ENCODE measurements around the gene NMT1. TPM values are rescaled to one million over a fixed set of nuclear protein-coding genes. Genes with fewer than 3 reads are reported as not detected.
A peak's percentile ranks its signal among the peaks of the same experiment; 100 is the strongest.

The NMT1 gene
- total and polyA plus RNA-seq, 4 donors, result 27.0 to 83.7 (median 42.6) TPM

DNA sequence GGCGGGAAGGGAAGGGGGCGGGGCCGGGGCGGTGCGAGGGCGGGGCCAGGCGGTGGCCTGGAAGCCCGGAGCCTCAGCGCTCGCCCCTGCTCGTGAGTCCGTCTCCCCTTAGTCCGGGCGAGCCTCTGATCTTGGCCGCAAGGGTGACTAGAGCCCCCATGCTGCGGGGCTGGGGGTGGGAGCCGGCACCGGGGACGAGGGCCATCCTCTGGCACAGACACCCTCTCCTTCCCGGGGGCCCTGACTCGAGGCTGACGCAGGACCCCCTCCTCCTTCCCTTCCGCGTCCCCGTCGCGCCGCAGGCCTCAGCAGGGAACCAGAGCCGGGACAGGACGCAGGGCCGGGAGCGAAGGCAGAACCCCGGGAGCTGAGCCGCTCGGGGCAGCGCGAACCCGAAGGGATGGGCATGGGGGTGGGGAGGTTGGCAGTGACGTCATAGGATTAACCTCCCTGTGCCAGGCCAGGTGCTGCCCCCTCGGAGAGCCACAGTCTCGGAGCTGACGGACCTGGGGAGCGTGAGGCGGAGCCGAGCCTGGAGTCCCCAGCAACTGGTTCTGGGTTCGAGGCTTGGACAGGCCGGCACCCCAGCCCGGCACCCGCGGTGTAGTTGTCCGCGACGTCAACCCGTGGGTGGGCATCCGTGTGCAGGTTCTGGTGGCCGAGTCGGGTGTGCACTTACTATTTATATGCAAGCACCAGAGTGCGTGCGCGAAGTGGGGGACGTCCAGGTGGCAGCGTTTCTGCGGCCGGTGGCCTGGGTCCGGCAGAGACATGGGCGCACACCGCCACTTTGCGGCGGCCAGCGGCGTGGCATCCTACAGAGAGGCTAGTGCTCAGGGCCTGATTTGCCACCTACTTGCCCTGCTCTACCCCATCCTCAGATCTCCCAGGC, 71.7 kb downstream of the NMT1 start (continued):
- no peak for TF ChIP-seq TAF1 (conservative IDR thresholded peaks at IDR 0.05)
- TF ChIP-seq, protein P1, sequence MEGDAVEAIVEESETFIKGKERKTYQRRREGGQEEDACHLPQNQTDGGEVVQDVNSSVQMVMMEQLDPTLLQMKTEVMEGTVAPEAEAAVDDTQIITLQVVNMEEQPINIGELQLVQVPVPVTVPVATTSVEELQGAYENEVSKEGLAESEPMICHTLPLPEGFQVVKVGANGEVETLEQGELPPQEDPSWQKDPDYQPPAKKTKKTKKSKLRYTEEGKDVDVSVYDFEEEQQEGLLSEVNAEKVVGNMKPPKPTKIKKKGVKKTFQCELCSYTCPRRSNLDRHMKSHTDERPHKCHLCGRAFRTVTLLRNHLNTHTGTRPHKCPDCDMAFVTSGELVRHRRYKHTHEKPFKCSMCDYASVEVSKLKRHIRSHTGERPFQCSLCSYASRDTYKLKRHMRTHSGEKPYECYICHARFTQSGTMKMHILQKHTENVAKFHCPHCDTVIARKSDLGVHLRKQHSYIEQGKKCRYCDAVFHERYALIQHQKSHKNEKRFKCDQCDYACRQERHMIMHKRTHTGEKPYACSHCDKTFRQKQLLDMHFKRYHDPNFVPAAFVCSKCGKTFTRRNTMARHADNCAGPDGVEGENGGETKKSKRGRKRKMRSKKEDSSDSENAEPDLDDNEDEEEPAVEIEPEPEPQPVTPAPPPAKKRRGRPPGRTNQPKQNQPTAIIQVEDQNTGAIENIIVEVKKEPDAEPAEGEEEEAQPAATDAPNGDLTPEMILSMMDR (IDR thresholded peaks at IDR 0.05; ENCODE audit: low read depth, low read length, missing input control), result peak; percentile 88
- TF ChIP-seq FOXA1 (IDR thresholded peaks at IDR 0.05), result no peak

DNA sequence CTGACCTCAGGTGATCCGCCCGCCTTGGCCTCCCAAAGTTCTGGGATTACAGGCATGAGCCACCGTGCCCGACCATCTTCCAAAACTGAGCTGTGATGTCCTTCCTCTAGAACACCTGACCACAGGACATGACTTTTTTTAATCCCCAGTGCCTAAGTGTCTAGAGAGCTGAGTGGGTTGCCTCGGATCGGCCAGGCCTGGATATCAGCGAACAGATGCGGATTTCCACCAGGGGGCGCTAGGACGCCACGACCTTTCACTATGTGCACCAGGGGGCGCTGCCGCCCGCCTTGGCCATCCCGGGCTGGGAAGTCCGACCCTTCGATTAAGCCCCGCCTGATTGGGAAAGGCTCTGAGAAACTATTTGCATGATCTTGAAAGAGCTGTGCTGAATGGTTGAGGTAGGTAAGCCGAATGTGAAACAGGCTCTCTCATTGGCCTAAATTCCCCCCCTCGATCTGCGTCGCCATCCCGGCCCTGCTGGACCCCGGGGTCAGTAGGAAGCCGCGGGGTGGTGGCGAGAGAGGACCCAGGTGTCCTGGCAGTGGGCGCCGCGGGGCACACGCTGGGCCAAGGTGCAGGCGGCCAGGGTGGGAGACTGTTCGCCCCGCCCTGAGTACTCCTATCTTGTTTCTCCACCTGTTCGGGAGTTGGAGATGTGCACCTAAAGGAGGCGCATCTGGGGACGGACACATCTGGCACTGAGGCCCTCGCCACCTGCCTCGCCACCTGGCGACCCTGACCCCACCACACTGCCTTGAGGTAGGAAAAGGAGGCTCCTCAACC, 74.3 kb downstream of the NMT1 start, which contains the start of gene ACBD4:
Gene ACBD4, plus strand, starts transcription at position 496 of the 786 bp plus-strand sequence. CDS start 458 bp downstream, outside the sequence.
- peaks cover 3 to 7% (median 4%) of the 10 kb centered on the region in 4 donors for H3K36me3 ChIP-seq (ENCODE audit: control insufficient read depth in 4 of 4, insufficient read depth in 3 of 4, low read depth in 1 of 4, low read length in 3 of 4)
- peaks cover 2 to 57% (median 37%) of the 10 kb centered on the region in 4 donors for H3K4me1 ChIP-seq (ENCODE audit: control insufficient read depth in 4 of 4, insufficient read depth in 4 of 4, low read length in 3 of 4)
- H3K9me3 ChIP-seq (ENCODE audit: control insufficient read depth in 4 of 4, low read length in 3 of 4), result no peaks in the 10 kb centered on the region
- no peaks in the 10 kb centered on the region for H3K27me3 ChIP-seq (ENCODE audit: control insufficient read depth in 4 of 4, insufficient read depth in 4 of 4, low read length in 3 of 4)
- peak within 1 kb of the TSS; percentile 63 to 80 for H3K9ac ChIP-seq (ENCODE audit: low read depth in 1 of 2, low read length in 2 of 2)
- peak within 1 kb of the TSS; percentile 90 to 91 for H3K27ac ChIP-seq (ENCODE audit: low read depth in 1 of 2, low read length in 2 of 2)
- TF ChIP-seq JUND (IDR thresholded peaks at IDR 0.05), result peak; percentile 32 to 53
- TF ChIP-seq TAF1 (conservative IDR thresholded peaks at IDR 0.05), result no peak
- peak; percentile 99 to 100 for TF ChIP-seq RAD21 (IDR thresholded peaks at IDR 0.05)
- TF ChIP-seq, protein P2, sequence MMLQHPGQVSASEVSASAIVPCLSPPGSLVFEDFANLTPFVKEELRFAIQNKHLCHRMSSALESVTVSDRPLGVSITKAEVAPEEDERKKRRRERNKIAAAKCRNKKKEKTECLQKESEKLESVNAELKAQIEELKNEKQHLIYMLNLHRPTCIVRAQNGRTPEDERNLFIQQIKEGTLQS (IDR thresholded peaks at IDR 0.05), result peak; percentile 33
- TF ChIP-seq, protein P3, sequence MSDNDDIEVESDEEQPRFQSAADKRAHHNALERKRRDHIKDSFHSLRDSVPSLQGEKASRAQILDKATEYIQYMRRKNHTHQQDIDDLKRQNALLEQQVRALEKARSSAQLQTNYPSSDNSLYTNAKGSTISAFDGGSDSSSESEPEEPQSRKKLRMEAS (IDR thresholded peaks at IDR 0.05), result no peak
- TF ChIP-seq, protein P4, sequence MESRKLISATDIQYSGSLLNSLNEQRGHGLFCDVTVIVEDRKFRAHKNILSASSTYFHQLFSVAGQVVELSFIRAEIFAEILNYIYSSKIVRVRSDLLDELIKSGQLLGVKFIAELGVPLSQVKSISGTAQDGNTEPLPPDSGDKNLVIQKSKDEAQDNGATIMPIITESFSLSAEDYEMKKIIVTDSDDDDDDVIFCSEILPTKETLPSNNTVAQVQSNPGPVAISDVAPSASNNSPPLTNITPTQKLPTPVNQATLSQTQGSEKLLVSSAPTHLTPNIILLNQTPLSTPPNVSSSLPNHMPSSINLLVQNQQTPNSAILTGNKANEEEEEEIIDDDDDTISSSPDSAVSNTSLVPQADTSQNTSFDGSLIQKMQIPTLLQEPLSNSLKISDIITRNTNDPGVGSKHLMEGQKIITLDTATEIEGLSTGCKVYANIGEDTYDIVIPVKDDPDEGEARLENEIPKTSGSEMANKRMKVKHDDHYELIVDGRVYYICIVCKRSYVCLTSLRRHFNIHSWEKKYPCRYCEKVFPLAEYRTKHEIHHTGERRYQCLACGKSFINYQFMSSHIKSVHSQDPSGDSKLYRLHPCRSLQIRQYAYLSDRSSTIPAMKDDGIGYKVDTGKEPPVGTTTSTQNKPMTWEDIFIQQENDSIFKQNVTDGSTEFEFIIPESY (IDR thresholded peaks at IDR 0.05), result no peak
- TF ChIP-seq GABPA (IDR thresholded peaks at IDR 0.05 in 1 of 2, conservative IDR thresholded peaks at IDR 0.05 in 1 of 2), result peak in 1 of 2 donors; percentile 22
- TF ChIP-seq YY1 (IDR thresholded peaks at IDR 0.05), result peak; percentile 87
- TF ChIP-seq EGR1 (IDR thresholded peaks at IDR 0.05; ENCODE audit: low read depth in 2 of 2), result no peak
- TF ChIP-seq FOXA1 (IDR thresholded peaks at IDR 0.05), result peak; percentile 75
- peak; percentile 25 for TF ChIP-seq FOXA2 (IDR thresholded peaks at IDR 0.05)
- TF ChIP-seq NR2F2 (IDR thresholded peaks at IDR 0.05), result peak; percentile 80
- peak; percentile 84 to 87 for TF ChIP-seq RXRA (IDR thresholded peaks at IDR 0.05)
- peak; percentile 59 for TF ChIP-seq HNF4G (IDR thresholded peaks at IDR 0.05)
- TF ChIP-seq, protein P5, sequence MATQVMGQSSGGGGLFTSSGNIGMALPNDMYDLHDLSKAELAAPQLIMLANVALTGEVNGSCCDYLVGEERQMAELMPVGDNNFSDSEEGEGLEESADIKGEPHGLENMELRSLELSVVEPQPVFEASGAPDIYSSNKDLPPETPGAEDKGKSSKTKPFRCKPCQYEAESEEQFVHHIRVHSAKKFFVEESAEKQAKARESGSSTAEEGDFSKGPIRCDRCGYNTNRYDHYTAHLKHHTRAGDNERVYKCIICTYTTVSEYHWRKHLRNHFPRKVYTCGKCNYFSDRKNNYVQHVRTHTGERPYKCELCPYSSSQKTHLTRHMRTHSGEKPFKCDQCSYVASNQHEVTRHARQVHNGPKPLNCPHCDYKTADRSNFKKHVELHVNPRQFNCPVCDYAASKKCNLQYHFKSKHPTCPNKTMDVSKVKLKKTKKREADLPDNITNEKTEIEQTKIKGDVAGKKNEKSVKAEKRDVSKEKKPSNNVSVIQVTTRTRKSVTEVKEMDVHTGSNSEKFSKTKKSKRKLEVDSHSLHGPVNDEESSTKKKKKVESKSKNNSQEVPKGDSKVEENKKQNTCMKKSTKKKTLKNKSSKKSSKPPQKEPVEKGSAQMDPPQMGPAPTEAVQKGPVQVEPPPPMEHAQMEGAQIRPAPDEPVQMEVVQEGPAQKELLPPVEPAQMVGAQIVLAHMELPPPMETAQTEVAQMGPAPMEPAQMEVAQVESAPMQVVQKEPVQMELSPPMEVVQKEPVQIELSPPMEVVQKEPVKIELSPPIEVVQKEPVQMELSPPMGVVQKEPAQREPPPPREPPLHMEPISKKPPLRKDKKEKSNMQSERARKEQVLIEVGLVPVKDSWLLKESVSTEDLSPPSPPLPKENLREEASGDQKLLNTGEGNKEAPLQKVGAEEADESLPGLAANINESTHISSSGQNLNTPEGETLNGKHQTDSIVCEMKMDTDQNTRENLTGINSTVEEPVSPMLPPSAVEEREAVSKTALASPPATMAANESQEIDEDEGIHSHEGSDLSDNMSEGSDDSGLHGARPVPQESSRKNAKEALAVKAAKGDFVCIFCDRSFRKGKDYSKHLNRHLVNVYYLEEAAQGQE (IDR thresholded peaks at IDR 0.05), result peak; percentile 76
- TF ChIP-seq HNF4A (conservative IDR thresholded peaks at IDR 0.05), result peak; percentile 91 to 93
- TF ChIP-seq, protein P1 (IDR thresholded peaks at IDR 0.05; ENCODE audit: low read depth, low read length, missing input control), result peak; percentile 100
- peak; percentile 99 for TF ChIP-seq SP1 (IDR thresholded peaks at IDR 0.05)
- WGBS, result 5% methylated on average over 40 of the region's 40 CpGs
- peak within 1 kb of the TSS; percentile 67 to 79 (median 73) for H3K4me3 ChIP-seq (ENCODE audit: low read depth in 1 of 3, low read length in 3 of 3)
- DNase-seq (ENCODE audit: low spot score), result peak; percentile 99
